ENCODE measurements around the gene KIAA0040. TPM values are rescaled to one million over a fixed set of nuclear protein-coding genes. Genes with fewer than 3 reads are reported as not detected.

Gene KIAA0040
- total RNA-seq, 1 donor from 2014 or later: 2.4 TPM

DNA sequence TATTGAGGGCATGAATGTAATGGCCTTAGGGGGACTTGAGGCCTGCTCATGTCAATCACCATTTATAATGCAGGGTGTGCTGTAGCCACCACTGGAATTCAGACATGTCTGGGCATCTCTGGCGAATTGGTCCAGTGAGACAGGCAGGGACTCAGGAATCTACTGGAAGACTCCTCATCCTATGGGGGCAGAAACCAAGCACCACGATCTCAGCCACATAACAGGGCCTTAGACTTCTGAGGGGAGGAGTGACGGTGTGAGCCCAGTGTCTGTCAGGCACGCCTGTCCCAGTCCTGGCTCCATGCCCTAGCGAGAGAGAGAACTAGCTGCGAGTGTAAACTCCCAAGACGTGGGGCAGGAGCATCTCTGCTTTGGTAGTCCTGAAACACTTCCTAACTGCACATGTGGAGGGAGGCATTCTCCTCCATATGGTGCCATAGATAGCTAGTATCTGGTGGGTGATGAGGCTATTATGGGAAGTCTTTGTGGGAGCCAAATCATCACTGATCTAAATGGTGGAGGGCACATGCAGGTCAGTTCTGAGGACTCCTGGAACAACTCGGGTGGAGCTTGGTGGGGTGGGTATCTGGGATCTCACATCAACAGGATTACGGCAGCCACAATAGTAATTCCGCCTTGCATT is 29.8 kb upstream of the KIAA0040 start:
- Mint-ChIP-seq H3K9me3 (ENCODE audit: low read depth) (no peaks in the 10 kb centered on the region), H3K36me3 (ENCODE audit: insufficient read depth) (no peaks in the 10 kb centered on the region), H3K27ac (no peak overlapping the region), H3K4me3 (ENCODE audit: low read depth) (no peak overlapping the region), H3K27me3 (peaks cover 8% of the 10 kb centered on the region), H3K4me1 (ENCODE audit: low read depth) (peaks cover 5% of the 10 kb centered on the region)
- DNase-seq (ENCODE audit: low spot score, unreplicated experiment): no peak
- TF ChIP-seq, protein P1, sequence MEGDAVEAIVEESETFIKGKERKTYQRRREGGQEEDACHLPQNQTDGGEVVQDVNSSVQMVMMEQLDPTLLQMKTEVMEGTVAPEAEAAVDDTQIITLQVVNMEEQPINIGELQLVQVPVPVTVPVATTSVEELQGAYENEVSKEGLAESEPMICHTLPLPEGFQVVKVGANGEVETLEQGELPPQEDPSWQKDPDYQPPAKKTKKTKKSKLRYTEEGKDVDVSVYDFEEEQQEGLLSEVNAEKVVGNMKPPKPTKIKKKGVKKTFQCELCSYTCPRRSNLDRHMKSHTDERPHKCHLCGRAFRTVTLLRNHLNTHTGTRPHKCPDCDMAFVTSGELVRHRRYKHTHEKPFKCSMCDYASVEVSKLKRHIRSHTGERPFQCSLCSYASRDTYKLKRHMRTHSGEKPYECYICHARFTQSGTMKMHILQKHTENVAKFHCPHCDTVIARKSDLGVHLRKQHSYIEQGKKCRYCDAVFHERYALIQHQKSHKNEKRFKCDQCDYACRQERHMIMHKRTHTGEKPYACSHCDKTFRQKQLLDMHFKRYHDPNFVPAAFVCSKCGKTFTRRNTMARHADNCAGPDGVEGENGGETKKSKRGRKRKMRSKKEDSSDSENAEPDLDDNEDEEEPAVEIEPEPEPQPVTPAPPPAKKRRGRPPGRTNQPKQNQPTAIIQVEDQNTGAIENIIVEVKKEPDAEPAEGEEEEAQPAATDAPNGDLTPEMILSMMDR (IDR thresholded peaks at IDR 0.05; ENCODE audit: unreplicated experiment): no peak

DNA sequence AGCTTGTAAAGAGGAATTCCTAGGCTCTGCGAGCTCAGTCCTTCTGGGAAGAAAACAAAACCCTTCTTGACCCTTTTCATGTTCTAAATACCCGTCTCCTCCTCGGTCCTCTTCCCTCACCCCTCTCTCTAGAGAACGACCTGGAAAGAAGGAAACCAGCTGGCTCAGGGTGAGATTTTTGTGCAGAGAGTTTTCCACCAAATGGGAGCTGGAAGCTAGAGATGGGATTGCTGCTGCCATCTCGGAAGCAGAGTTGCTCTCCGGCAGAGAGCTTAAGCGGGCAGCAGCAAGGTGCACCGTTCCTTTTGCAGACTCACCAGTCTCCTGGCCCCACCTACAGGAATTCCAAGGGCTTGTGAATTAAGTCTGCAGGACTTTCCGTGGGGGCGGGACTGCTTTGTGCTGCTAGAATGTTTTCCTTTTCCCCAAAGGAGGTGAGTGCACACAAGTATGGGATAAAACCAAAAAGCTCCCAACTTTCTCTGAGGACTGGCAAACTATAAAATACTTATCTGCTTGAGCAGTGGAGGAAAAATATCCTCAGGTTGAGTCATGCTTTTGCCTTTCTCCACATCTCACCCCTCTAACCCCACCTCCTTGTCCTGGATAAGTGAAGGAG is 29.1 kb upstream of the KIAA0040 start:
- Mint-ChIP-seq H3K36me3 (ENCODE audit: insufficient read depth) (no peaks in the 10 kb centered on the region), H3K4me3 (ENCODE audit: low read depth) (no peak overlapping the region), H3K27me3 (peaks cover 8% of the 10 kb centered on the region), H3K27ac (no peak overlapping the region), H3K9me3 (ENCODE audit: low read depth) (no peaks in the 10 kb centered on the region), H3K4me1 (ENCODE audit: low read depth) (peaks cover 5% of the 10 kb centered on the region)
- DNase-seq (ENCODE audit: low spot score, unreplicated experiment): no peak
- TF ChIP-seq, protein P1 (IDR thresholded peaks at IDR 0.05; ENCODE audit: unreplicated experiment): peak; percentile 16

DNA sequence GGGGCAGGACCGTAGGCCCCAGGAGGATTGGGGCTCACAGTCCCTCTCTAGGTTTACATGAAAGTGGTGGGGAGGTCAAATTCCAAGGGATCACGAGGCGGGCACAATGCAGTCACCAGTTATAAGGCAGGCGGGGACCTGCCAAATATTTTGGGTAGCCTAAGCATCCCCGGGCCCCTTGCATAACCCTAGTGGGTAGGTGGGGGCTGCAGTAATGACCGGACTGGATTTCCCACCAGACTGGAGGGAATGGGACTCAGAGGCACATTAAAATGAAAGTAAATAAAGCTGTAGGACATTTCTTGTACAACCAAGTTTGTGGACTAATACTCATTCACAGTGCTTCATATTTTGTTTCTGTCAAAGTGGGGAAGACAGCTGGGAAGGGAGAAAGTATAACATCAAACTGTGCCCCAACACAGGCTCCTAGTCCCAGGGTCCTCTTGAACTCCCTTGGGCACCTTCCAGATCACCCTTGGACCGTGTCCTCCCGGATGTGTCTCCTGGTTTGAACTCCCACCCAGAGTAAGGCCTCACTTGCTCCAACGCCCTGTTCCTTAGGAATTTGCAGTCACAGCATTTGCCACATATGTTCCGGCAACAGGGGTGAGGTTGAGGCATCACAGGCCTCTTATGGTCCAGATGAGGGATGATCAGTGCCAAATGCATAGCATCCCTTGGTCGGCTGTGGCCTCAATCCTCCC is 28.4 kb upstream of the KIAA0040 start:
- H3K4me3 Mint-ChIP-seq (ENCODE audit: low read depth): no peak overlapping the region
- TF ChIP-seq, protein P1 (IDR thresholded peaks at IDR 0.05; ENCODE audit: unreplicated experiment): no peak
- no peak for DNase-seq (ENCODE audit: low spot score, unreplicated experiment)
- peaks cover 5% of the 10 kb centered on the region for H3K4me1 Mint-ChIP-seq (ENCODE audit: low read depth)
- H3K27ac Mint-ChIP-seq: no peak overlapping the region
- H3K27me3 Mint-ChIP-seq: peaks cover 8% of the 10 kb centered on the region
- no peaks in the 10 kb centered on the region for H3K36me3 Mint-ChIP-seq (ENCODE audit: insufficient read depth)
- H3K9me3 Mint-ChIP-seq (ENCODE audit: low read depth): no peaks in the 10 kb centered on the region

- H3K4me3 Mint-ChIP-seq (ENCODE audit: low read depth): no peak overlapping the region
- no peaks in the 10 kb centered on the region for H3K9me3 Mint-ChIP-seq (ENCODE audit: low read depth)
- H3K36me3 Mint-ChIP-seq (ENCODE audit: insufficient read depth): no peaks in the 10 kb centered on the region
- H3K27me3 Mint-ChIP-seq: peaks cover 8% of the 10 kb centered on the region
- no peak for DNase-seq (ENCODE audit: low spot score, unreplicated experiment)
- peaks cover 5% of the 10 kb centered on the region for H3K4me1 Mint-ChIP-seq (ENCODE audit: low read depth)
- H3K27ac Mint-ChIP-seq: no peak overlapping the region
- TF ChIP-seq, protein P1 (IDR thresholded peaks at IDR 0.05; ENCODE audit: unreplicated experiment): no peak
Observed at GRCh38 chr1:175219774-175220173, 27.2 kb upstream of the KIAA0040 start.

DNA sequence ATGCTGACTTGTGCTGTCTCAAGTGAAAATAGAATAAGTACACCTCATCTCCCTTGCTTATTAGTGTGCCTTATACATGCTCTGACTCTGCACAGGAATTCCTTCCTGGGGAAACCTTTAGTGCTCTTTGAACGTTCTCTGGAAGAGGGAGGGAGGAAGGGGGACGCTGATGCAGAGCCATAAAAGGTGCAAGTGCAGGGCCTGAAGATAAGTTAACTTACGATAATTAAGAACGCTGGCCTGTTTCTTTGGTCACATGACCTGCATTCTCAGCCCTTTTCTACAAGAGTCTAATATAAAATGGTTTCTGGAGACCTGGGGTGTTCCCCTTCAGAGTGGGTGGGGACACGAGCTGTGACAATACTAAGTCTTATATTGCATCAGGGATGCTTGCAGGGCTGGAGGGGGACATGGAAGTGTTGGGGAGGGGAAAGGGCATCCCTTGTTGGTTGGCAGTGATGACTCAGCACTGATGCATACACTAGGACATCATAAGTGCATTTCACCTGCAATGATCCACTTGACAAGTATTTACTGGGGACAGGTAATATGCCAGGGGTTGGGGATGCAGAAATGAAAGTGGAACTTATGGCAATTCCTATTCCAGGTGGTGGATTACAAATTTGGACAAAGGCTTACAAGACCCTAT is 26.3 kb upstream of the KIAA0040 start:
- TF ChIP-seq, protein P1 (IDR thresholded peaks at IDR 0.05; ENCODE audit: unreplicated experiment): no peak
- H3K27me3 Mint-ChIP-seq: peaks cover 8% of the 10 kb centered on the region
- H3K4me1 Mint-ChIP-seq (ENCODE audit: low read depth): peaks cover 5% of the 10 kb centered on the region
- peaks cover 5% of the 10 kb centered on the region for H3K9me3 Mint-ChIP-seq (ENCODE audit: low read depth)
- H3K4me3 Mint-ChIP-seq (ENCODE audit: low read depth): no peak overlapping the region
- no peaks in the 10 kb centered on the region for H3K36me3 Mint-ChIP-seq (ENCODE audit: insufficient read depth)
- no peak for DNase-seq (ENCODE audit: low spot score, unreplicated experiment)
- no peak overlapping the region for H3K27ac Mint-ChIP-seq

Data from progenitor cell of endocrine pancreas (in vitro differentiated cells).